A673 (cell line): ENCODE data around the gene CD74. TPM values are rescaled to one million over a fixed set of nuclear protein-coding genes. Genes with fewer than 3 reads are reported as not detected.
A peak's percentile ranks its signal among the peaks of the same experiment; 100 is the strongest.

Experiments
- BruUV-seq: library from RNA; stranded (reverse); fragments of 400-500 nt; replicated peaks from 2 replicates; lab custom pipeline; 2021; lab: Mats Ljungman, UMichigan
- CTCF ChIA-PET: fragments of 300-600 bp; sonication (Branson Sonifier 250); formaldehyde crosslinking; loops from one replicate; lab custom pipeline; 2022; ENCODE audit warnings: antibody characterized with exemption; lab: Charles Lee
- POLR2A ChIA-PET: fragments of 300-600 bp; sonication (Branson Sonifier 250); formaldehyde crosslinking; loops from one replicate; lab custom pipeline; 2022; ENCODE audit warnings: antibody characterized with exemption; ENCODE audit not compliant: low non-redundant PET; lab: Charles Lee
- DNase-seq: peaks from one replicate; pipeline ENCODE4 v3.0.0-alpha.2; 2015; ENCODE audit warnings: low spot score
- H3K27ac ChIP-seq: fragments of 200-600 bp; sonication (generic); 2 replicates; pipeline ENCODE4 v1.5.1; 2016; ENCODE audit warnings: mixed run types, low read depth, mild to moderate bottlenecking, mixed read lengths, antibody characterized with exemption, low read length; ENCODE audit not compliant: poor library complexity, severe bottlenecking
- H3K27me3 ChIP-seq: fragments of 200-600 bp; sonication (generic); replicated peaks from 2 replicates; pipeline ENCODE4 v1.6.1; 2017; ENCODE audit warnings: mixed run types, low read depth, mild to moderate bottlenecking, mixed read lengths, antibody characterized with exemption, low read length; ENCODE audit not compliant: insufficient read depth, poor library complexity
- H3K36me3 ChIP-seq: fragments of 200-600 bp; sonication (generic); 2 replicates; pipeline ENCODE4 v1.6.1; 2016; ENCODE audit warnings: mixed run types, mild to moderate bottlenecking, mixed read lengths, antibody characterized with exemption, low read length; ENCODE audit not compliant: insufficient read depth, poor library complexity, severe bottlenecking
- H3K4me1 ChIP-seq: fragments of 200-600 bp; sonication (generic); 2 replicates; pipeline ENCODE4 v1.6.1; 2017; ENCODE audit warnings: mixed run types, mild to moderate bottlenecking, mixed read lengths, antibody characterized with exemption, low read length; ENCODE audit not compliant: insufficient read depth, poor library complexity, severe bottlenecking
- H3K4me3 ChIP-seq: fragments of 200-600 bp; sonication (generic); 2 replicates; pipeline ENCODE4 v1.5.1; 2016; ENCODE audit warnings: low read depth, mixed run types, mild to moderate bottlenecking, mixed read lengths, low read length; ENCODE audit not compliant: poor library complexity, severe bottlenecking
- H3K9me3 ChIP-seq: fragments of 200-600 bp; sonication (generic); 2 replicates; pipeline ENCODE4 v1.6.1; 2016; ENCODE audit warnings: mixed run types, low read depth, mild to moderate bottlenecking, mixed read lengths, antibody characterized with exemption, low read length; ENCODE audit not compliant: poor library complexity, severe bottlenecking
- EZH2 ChIP-seq: fragments of 200-600 bp; sonication (generic); IDR thresholded peaks from 2 replicates; pipeline ENCODE4 v1.6.1; 2017; ENCODE audit warnings: borderline replicate concordance, low read depth, mild to moderate bottlenecking, mixed read lengths, antibody characterized with exemption, low read length; ENCODE audit not compliant: poor library complexity, severe bottlenecking
- intact Hi-C: fragments of 100-400 bp; cut with micrococcal nuclease; formaldehyde crosslinking; loops from one replicate; pipeline ENCODE4 v1.10.0; 2022; ENCODE audit not compliant: unreplicated experiment
- total RNA-seq: library from RNA; stranded (reverse); gene quantifications from 2 replicates; pipeline ENCODE4 v1.2.3, GENCODE V29; 2021
- TF ChIP-seq, protein P1 (sequence below): fragments of 300-800, 200-600 bp; sonication (generic); conservative IDR thresholded peaks from 2 replicates; pipeline ENCODE4 v1.5.1; 2017; ENCODE audit warnings: low read depth, mild to moderate bottlenecking, antibody characterized with exemption, low read length, moderate library complexity, mixed read lengths

CD74 gene
- total RNA-seq, 1 experiment from 2014 or later: not detected

GRCh38 chr5:150458802-150459557, 46.3 kb upstream of the CD74 start:
- intact Hi-C loops: loop anchor here (1.0 to 10.0 kb wide), 7 partner anchors 64 to 706 kb away; partner anchors contain the start of genes IRGM and RBM22
- ChIA-PET POLR2A (no interaction called here), CTCF (interaction anchor here (0.6 to 0.7 kb wide), 5 partner anchors 9 to 625 kb away, joined by 3 to 9 read pairs (median 5); no protein-coding TSS in a partner anchor)
- no peak for TF ChIP-seq EZH2
- TF ChIP-seq, protein P1, sequence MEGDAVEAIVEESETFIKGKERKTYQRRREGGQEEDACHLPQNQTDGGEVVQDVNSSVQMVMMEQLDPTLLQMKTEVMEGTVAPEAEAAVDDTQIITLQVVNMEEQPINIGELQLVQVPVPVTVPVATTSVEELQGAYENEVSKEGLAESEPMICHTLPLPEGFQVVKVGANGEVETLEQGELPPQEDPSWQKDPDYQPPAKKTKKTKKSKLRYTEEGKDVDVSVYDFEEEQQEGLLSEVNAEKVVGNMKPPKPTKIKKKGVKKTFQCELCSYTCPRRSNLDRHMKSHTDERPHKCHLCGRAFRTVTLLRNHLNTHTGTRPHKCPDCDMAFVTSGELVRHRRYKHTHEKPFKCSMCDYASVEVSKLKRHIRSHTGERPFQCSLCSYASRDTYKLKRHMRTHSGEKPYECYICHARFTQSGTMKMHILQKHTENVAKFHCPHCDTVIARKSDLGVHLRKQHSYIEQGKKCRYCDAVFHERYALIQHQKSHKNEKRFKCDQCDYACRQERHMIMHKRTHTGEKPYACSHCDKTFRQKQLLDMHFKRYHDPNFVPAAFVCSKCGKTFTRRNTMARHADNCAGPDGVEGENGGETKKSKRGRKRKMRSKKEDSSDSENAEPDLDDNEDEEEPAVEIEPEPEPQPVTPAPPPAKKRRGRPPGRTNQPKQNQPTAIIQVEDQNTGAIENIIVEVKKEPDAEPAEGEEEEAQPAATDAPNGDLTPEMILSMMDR: peak; percentile 74
- BruUV-seq: no TSS peak
- no peaks in the 10 kb centered on the region for H3K36me3 ChIP-seq
- no peaks in the 10 kb centered on the region for H3K4me1 ChIP-seq
- H3K4me3 ChIP-seq: peak overlapping the region; percentile 27
- H3K27ac ChIP-seq: no peak overlapping the region
- H3K27me3 ChIP-seq: no peaks in the 10 kb centered on the region
- peak; percentile 86 for DNase-seq
- no peaks in the 10 kb centered on the region for H3K9me3 ChIP-seq

- POLR2A ChIA-PET: no interaction called here
- intact Hi-C loops: loop anchor here (2.0 to 10.0 kb wide), 6 partner anchors 87 to 707 kb away; partner anchors contain the start of genes IRGM and RBM22
- Histone ChIP-seq H3K27ac (no peak overlapping the region), H3K4me1 (no peaks in the 10 kb centered on the region), H3K9me3 (no peaks in the 10 kb centered on the region), H3K27me3 (no peaks in the 10 kb centered on the region), H3K36me3 (no peaks in the 10 kb centered on the region), H3K4me3 (no peak overlapping the region)
- TF ChIP-seq, protein P1: no peak
- TF ChIP-seq EZH2: no peak
- DNase-seq: no peak
- no TSS peak for BruUV-seq
- CTCF ChIA-PET: interaction anchor here (0.6 to 0.7 kb wide), 2 partner anchors 8 to 92 kb away, joined by 8 to 9 read pairs; no protein-coding TSS in a partner anchor
These were observed 45.0 kb upstream of the CD74 start for GRCh38 chr5:150457562-150458240.

- no TSS peak for BruUV-seq
- DNase-seq: no peak
- H3K36me3 ChIP-seq: no peaks in the 10 kb centered on the region
- no peaks in the 10 kb centered on the region for H3K4me1 ChIP-seq
- no peak overlapping the region for H3K4me3 ChIP-seq
- no peak overlapping the region for H3K27ac ChIP-seq
- CTCF ChIA-PET: interaction anchor here (0.6 kb wide), 1 partner anchor 93 kb away, joined by 8 read pairs; no protein-coding TSS in a partner anchor
- no peaks in the 10 kb centered on the region for H3K27me3 ChIP-seq
- TF ChIP-seq, protein P1: no peak
- TF ChIP-seq EZH2: no peak
- H3K9me3 ChIP-seq: no peaks in the 10 kb centered on the region
- intact Hi-C loops: loop anchor here (5.0 to 10.0 kb wide), 5 partner anchors 105 to 708 kb away; partner anchors contain the start of genes IRGM and RBM22
- POLR2A ChIA-PET: no interaction called here
These were observed 44.4 kb upstream of the CD74 start for GRCh38 chr5:150457121-150457520.
